Natural killer cell (primary cell): ENCODE measurements around the gene GREM2. TPM values are rescaled to one million over a fixed set of nuclear protein-coding genes. Genes with fewer than 3 reads are reported as not detected.
A peak's percentile ranks its signal among the peaks of the same experiment; 100 is the strongest.

Experiments used
- ATAC-seq, 3 donors: fragments of 150-1000 bp in 2 of 3; fragments of 200-7000 bp in 1 of 3; cut with Tn5 transposase; 1 replicate in 1 of 3; 2 replicates in 2 of 3; pipeline ENCODE4 v1.10.0; 2021; ENCODE audit warnings: mild to moderate bottlenecking in 2 of 3, moderate library complexity in 2 of 3
- DNase-seq, 2 donors: peaks; one replicate each; pipeline versions ENCODE4 v3.0.0 to v3.0.0-alpha.2; 2013 to 2021; ENCODE audit warnings: mixed read lengths in 1 of 2
- H3K27ac ChIP-seq: one replicate; pipeline ENCODE4 v1.5.1; 2013; ENCODE audit warnings: mild to moderate bottlenecking, low read length
- H3K27me3 ChIP-seq: one replicate; pipeline ENCODE4 v1.6.1; 2013; ENCODE audit warnings: low read length; ENCODE audit not compliant: control insufficient read depth, insufficient read depth
- H3K36me3 ChIP-seq: one replicate; pipeline ENCODE4 v1.6.1; 2013; ENCODE audit warnings: low read length; ENCODE audit not compliant: control insufficient read depth, insufficient read depth
- H3K4me1 ChIP-seq: one replicate; pipeline ENCODE4 v1.6.1; 2013; ENCODE audit warnings: low read length; ENCODE audit not compliant: control insufficient read depth, insufficient read depth
- H3K4me3 ChIP-seq: one replicate; pipeline ENCODE4 v1.5.1; 2013; ENCODE audit warnings: low read length
- H3K9me3 ChIP-seq: one replicate; pipeline ENCODE4 v1.6.1; 2013; ENCODE audit warnings: low read length; ENCODE audit not compliant: control insufficient read depth, insufficient read depth
- H3K27ac Mint-ChIP-seq, 2 donors: one replicate each; pipeline ENCODE4 v1.8.0; 2022; ENCODE audit warnings: mild to moderate bottlenecking in 2 of 2, mixed read lengths in 2 of 2, moderate library complexity in 1 of 2
- H3K27me3 Mint-ChIP-seq, 2 donors: one replicate each; pipeline ENCODE4 v1.8.0; 2022; ENCODE audit warnings: low read depth in 2 of 2, mixed read lengths in 2 of 2
- H3K36me3 Mint-ChIP-seq: one replicate; pipeline ENCODE4 v1.8.0; 2022; ENCODE audit warnings: mixed read lengths
- H3K4me1 Mint-ChIP-seq, 2 donors: one replicate each; pipeline ENCODE4 v1.8.0; 2022; ENCODE audit warnings: mixed read lengths in 2 of 2
- H3K4me3 Mint-ChIP-seq: one replicate; pipeline ENCODE4 v1.8.0; 2022; ENCODE audit warnings: mild to moderate bottlenecking, moderate library complexity, mixed read lengths
- H3K9me3 Mint-ChIP-seq, 2 donors: one replicate each; pipeline ENCODE4 v1.8.0; 2022; ENCODE audit warnings: mixed read lengths in 2 of 2
- WGBS: methylation state at CpG from one replicate; pipeline ENCODE4 v1.1.7; 2013; ENCODE audit warnings: missing lambda C conversion rate; ENCODE audit not compliant: insufficient coverage; 5-methylcytosine and 5-hydroxymethylcytosine counted together
- intact Hi-C: fragments of 100-400 bp; cut with micrococcal nuclease; formaldehyde crosslinking; loops from one replicate; pipeline ENCODE4 v1.14.2; 2022
- total RNA-seq, 4 donors: library from RNA; stranded (reverse); fragments of 120-200 nt in 1 of 4; gene quantifications; one replicate each; pipeline versions ENCODE4 v1.2.3 to v1.2.4, GENCODE V29; 2013 to 2022
- TF ChIP-seq, protein P1 (sequence below): fragments of 200-600 bp; IDR thresholded peaks from one replicate; pipeline ENCODE4 v1.8.0; 2022; ENCODE audit warnings: antibody characterized with exemption

The GREM2 gene
- total RNA-seq, 3 donors from 2014 or later (not counting 1 experiment from before 2014, with no cell fraction given) = 0.08 to 0.34 TPM; not detected in 1

DNA sequence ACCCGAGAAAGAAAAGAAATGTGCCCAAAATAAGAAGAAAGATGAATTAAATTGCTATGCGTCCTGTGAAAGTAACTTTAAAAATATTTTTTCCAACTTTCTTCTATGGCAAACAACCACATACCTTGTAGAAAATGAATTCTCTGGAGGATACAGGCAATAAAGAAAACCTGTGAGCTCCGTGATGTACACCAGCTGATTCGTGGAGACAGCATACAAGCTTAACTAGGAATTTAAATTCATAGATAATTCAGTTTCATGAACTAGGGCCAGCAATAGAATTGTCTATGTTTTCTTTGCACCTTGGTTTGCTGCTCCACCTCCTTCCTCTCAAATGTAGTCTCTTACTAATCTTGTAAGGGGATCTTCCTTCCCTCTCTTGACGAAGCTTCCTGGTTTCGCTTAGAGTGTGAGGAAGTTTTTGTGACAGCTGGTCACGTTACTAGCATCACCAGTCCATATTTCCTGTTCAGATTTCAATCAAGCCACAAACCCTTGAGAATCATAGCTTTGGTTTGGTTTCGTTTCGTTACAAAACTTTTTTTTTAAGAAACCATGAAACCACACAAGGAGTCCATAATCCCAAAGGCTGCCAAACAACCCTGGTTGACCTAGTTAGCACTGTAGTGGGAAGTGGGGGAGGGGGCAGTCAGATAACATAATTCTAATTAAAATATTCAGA, 35.8 kb downstream of the GREM2 start:
- TF ChIP-seq, protein P1, sequence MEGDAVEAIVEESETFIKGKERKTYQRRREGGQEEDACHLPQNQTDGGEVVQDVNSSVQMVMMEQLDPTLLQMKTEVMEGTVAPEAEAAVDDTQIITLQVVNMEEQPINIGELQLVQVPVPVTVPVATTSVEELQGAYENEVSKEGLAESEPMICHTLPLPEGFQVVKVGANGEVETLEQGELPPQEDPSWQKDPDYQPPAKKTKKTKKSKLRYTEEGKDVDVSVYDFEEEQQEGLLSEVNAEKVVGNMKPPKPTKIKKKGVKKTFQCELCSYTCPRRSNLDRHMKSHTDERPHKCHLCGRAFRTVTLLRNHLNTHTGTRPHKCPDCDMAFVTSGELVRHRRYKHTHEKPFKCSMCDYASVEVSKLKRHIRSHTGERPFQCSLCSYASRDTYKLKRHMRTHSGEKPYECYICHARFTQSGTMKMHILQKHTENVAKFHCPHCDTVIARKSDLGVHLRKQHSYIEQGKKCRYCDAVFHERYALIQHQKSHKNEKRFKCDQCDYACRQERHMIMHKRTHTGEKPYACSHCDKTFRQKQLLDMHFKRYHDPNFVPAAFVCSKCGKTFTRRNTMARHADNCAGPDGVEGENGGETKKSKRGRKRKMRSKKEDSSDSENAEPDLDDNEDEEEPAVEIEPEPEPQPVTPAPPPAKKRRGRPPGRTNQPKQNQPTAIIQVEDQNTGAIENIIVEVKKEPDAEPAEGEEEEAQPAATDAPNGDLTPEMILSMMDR = no peak
- Histone ChIP-seq H3K4me1 (peaks cover 5% of the 10 kb centered on the region), H3K4me3 (peak overlapping the region; percentile 7), H3K9me3 (no peaks in the 10 kb centered on the region), H3K36me3 (no peaks in the 10 kb centered on the region), H3K27ac (peak overlapping the region; percentile 73), H3K27me3 (no peaks in the 10 kb centered on the region)
- peak; percentile 94 to 97 (median 95) for ATAC-seq
- H3K4me3 Mint-ChIP-seq = peak overlapping the region; percentile 82
- no peaks in the 10 kb centered on the region for H3K36me3 Mint-ChIP-seq
- 2% methylated on average over 4 of the region's 9 CpGs for WGBS
- DNase-seq = peak in 1 of 2 donors; percentile 78
- H3K9me3 Mint-ChIP-seq = no peaks in the 10 kb centered on the region
- H3K27ac Mint-ChIP-seq = peak overlapping the region; percentile 84 to 92
- H3K27me3 Mint-ChIP-seq = peaks cover 2 to 7% of the 10 kb centered on the region in 2 donors
- intact Hi-C loops = loop anchor here (2.0 kb wide), 1 partner anchor 37 kb away; the partner anchor contains the start of gene GREM2
- H3K4me1 Mint-ChIP-seq = peaks cover 22 to 23% of the 10 kb centered on the region in 2 donors

DNA sequence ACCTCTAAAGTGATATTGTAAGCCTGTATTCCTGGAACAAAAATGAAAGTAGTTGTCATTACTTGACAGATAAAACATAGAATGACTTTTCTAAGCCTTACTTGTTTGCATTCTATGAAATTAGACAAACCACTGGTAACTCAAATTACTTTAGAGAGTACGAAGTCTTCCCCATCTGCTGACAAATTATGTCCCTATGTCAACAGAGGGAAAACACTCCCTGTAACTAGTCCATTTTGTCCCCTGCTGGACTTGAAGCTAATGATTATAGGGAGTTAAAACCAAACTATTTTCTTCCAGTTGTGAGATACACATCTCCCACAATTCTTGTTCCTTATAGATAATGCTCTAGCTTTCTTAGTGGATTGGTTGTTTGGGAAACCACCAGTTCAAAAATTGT, 39.6 kb downstream of the GREM2 start:
- no peaks in the 10 kb centered on the region for H3K36me3 ChIP-seq
- 82% methylated on average over 1 of the region's 1 CpG for WGBS
- Mint-ChIP-seq H3K27ac (peak overlapping the region in 1 of 2 donors; percentile 10), H3K4me1 (peaks cover 16 to 18% of the 10 kb centered on the region in 2 donors), H3K4me3 (no peak overlapping the region), H3K9me3 (no peaks in the 10 kb centered on the region), H3K36me3 (no peaks in the 10 kb centered on the region), H3K27me3 (no peaks in the 10 kb centered on the region)
- no peak overlapping the region for H3K27ac ChIP-seq
- no peak for ATAC-seq
- DNase-seq = no peak
- H3K9me3 ChIP-seq = no peaks in the 10 kb centered on the region
- no peak overlapping the region for H3K4me3 ChIP-seq
- H3K27me3 ChIP-seq = no peaks in the 10 kb centered on the region
- TF ChIP-seq, protein P1 = no peak
- intact Hi-C loops = no loop called here
- peaks cover 5% of the 10 kb centered on the region for H3K4me1 ChIP-seq

DNA sequence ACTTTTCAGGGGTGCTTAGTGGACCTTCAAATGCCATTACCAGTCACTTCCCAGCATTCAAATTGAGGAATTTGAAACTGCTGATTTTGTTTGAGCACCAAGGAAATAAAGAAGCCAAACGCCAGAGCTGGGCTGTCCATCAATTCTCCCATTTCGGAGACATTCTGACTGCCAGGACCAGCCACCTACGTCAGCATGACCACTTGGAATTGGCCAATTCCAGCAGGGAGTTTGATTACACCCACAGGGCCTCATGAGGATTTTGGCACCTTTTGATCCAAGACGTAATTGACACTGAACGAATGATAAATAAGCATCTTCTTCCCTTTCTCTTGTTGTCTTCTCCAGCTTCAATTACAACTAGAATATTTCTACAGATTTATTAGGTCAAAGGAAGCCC, 40.2 kb downstream of the GREM2 start:
- Histone ChIP-seq H3K4me1 (peaks cover 5% of the 10 kb centered on the region), H3K27ac (no peak overlapping the region), H3K9me3 (no peaks in the 10 kb centered on the region), H3K36me3 (no peaks in the 10 kb centered on the region), H3K4me3 (no peak overlapping the region), H3K27me3 (no peaks in the 10 kb centered on the region)
- WGBS = 90% methylated on average over 5 of the region's 5 CpGs
- Mint-ChIP-seq H3K27me3 (no peaks in the 10 kb centered on the region), H3K4me3 (no peak overlapping the region), H3K36me3 (no peaks in the 10 kb centered on the region), H3K4me1 (peaks cover 11 to 12% of the 10 kb centered on the region in 2 donors), H3K27ac (peak overlapping the region in 1 of 2 donors; percentile 10), H3K9me3 (no peaks in the 10 kb centered on the region)
- DNase-seq = no peak
- TF ChIP-seq, protein P1 = no peak
- ATAC-seq = no peak
- intact Hi-C loops = no loop called here
